Left cardiac atrium (tissue), 4 donors: ENCODE results near the gene PCGF1. TPM values are rescaled to one million over a fixed set of nuclear protein-coding genes. Genes with fewer than 3 reads are reported as not detected.
"Not testable (repeated sequence)": the region's sequence is repeated elsewhere in the genome, so short reads cannot be mapped to it uniquely, and the experiment has no call there.

Experiments
- ATAC-seq, 2 donors: fragments of 200-7000 bp; cut with Tn5 transposase; one replicate each; pipeline ENCODE4 v1.9.1; 2020; ENCODE audit warnings: mild to moderate bottlenecking in 2 of 2, moderate library complexity in 2 of 2
- DNase-seq: peaks from one replicate; pipeline ENCODE4 v3.0.0-alpha.2; 2020
- intact Hi-C, 2 donors: fragments of 100-400 bp; cut with DNase I; formaldehyde crosslinking; loops; one replicate each; pipeline versions ENCODE4 v1.14.1 to v1.15.1; 2022 to 2023
- total RNA-seq, 2 donors: library from RNA; stranded (reverse); fragmentation: NEBNext Ultra II Directional; extraction: Animal tissue kit (Norgen Biotek cat#: 25700); gene quantifications; one replicate each; pipeline ENCODE4 v1.2.1, GENCODE V29; 2021
- donor health status: DM: no; HTN: yes; CAD: no.
- donor health status: DM: no; HTN: yes; CAD: no; lungs with severe emphysema.
- donor health status: DM: yes; HTN: yes; CAD: no.
- donor health status: Dilated cardiomyopathy.

Gene PCGF1
- total RNA-seq, 2 donors from 2014 or later: 18.3 to 24.0 TPM

- no peak for DNase-seq
- intact Hi-C loops: no loop called here
- ATAC-seq: no peak
Measured at GRCh38 chr2:74461187-74462053, 46.1 kb downstream of the PCGF1 start.

- intact Hi-C loops: not testable (repeated sequence)
Measured at GRCh38 chr2:74460187-74460586, 47.3 kb downstream of the PCGF1 start.

GRCh38 chr2:74459503-74460118, 47.9 kb downstream of the PCGF1 start:
- intact Hi-C loops, DNase-seq, ATAC-seq: not testable (repeated sequence)

More at GRCh38 chr2:74460187-74460586, 47.3 kb downstream of the PCGF1 start:
- not testable (repeated sequence) for DNase-seq, ATAC-seq

DNA sequence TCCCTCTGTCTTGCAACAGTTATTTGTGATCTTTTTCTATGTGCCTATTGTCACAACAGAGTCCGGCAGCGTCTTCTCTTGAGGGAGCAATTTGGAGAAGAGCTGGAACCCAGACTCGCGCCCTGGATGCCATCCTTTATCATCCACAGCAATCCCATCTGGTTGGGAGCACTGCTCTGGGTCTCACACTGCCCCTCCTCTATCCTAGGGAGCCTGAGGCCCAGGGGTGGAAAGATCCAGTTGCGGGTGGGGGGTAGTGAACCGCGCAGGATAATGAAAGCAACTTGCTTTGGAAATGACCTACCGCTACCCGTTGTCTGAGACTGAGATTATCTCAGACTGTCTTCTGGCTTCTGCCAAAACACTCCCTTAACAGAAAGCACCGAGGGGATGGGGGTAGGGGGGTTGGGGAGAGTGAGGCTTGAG, 48.5 kb downstream of the PCGF1 start:
- ATAC-seq (no peak), DNase-seq (no peak)
- intact Hi-C loops: no loop called here

DNA sequence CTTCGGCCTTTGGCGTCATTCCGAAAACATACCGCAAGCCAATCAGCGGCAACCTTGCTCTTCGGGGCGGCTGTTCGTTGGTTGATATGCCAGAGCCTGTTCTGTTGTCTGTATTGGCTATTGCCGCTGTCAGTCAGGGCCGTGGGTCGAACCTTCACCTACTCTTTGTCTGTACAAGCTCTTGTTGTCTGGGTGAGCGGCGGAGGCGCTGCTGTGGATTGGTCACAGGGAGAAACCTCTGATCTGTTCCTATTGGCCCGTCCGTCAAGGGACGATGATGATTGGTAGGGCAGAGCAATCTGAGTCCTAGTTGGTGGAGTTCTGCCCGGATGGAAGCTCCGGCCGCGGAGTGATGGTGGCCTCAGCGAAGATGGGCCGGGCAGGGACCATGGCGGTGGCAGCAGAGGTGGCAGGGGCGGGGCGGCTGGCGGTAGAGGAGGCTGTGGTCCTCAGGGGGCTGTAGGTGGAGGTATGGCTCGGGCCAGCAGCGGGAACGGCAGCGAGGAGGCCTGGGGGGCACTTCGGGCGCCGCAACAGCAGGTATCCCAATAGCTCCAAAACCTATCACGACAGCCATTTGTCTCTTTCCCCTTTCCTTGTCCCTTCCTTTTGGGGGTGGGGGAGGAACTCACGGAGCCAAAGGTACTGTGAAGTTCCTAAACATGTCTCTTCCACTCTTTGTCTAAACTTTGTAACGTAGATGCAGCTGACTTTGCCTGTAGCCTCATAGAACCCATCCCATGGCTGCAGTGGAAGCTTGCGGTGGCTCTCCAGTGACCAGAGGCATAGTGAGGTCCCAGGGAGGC, 49.2 kb downstream of the PCGF1 start, which contains the start of gene WBP1:
WBP1 (plus strand) TSS at position 307 of the 806 bp plus-strand sequence; CDS start at position 472, 165 bp downstream.
- DNase-seq (peak; percentile 100), ATAC-seq (peak; percentile 93 to 94)
- intact Hi-C loops: no loop called here

DNA sequence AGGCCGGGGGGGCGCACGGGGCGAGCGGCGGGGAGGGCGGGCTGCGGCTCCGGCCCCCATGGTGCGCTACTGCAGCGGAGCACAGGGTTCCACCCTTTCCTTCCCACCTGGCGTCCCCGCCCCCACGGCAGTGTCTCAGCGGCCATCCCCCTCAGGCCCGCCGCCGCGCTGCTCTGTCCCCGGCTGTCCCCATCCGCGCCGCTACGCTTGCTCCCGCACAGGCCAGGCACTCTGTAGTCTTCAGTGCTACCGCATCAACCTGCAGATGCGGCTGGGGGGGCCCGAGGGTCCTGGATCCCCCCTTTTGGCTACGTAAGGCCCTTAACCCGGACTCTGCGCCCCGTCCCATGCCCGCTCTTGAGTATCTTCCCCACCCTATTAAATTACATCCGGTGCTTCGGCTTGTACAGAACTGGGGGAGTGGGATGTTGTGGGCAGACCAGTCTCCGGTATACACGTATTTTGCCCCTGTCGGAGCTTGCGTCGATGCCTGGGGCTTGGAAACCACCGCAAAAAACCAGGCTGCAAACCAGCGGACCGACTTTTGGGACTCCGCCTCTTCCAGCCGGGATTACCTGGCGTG, 49.9 kb downstream of the PCGF1 start:
- ATAC-seq (peak; percentile 36 to 42), DNase-seq (peak; percentile 69)
- intact Hi-C loops: no loop called here

- ATAC-seq (no peak), DNase-seq (no peak)
- intact Hi-C loops: no loop called here
Measured at GRCh38 chr2:74457129-74457548, 50.4 kb downstream of the PCGF1 start.

Other genes starting within 250 kb of the PCGF1 start
- gene SLC4A5, start 164.3 kb downstream of the PCGF1 start, total RNA-seq: 1 to 10 TPM; 1.2 to 1.7 TPM
- 100 to 1,000 TPM; 106 to 118 TPM for gene DCTN1, start 127.4 kb downstream of the PCGF1 start, total RNA-seq
- gene C2orf81, start 86.1 kb downstream of the PCGF1 start, total RNA-seq: under 1 TPM; 0.59 to 0.79 TPM
- 1 to 10 TPM; 4.1 to 5.5 TPM for gene WDR54, start 86.0 kb downstream of the PCGF1 start, total RNA-seq
- 10 to 100 TPM; 14.1 to 18.7 TPM for gene RTKN, start 65.8 kb downstream of the PCGF1 start, total RNA-seq
- gene INO80B, start 52.6 kb downstream of the PCGF1 start, total RNA-seq: 10 to 100 TPM; 21.1 to 22.1 TPM
- gene WBP1, start 49.3 kb downstream of the PCGF1 start, total RNA-seq: 10 to 100 TPM; 42.2 to 56.7 TPM
- gene MOGS, start 42.3 kb downstream of the PCGF1 start, total RNA-seq: 10 to 100 TPM; 25.3 to 32.7 TPM
- gene MRPL53, start 35.0 kb downstream of the PCGF1 start, total RNA-seq: 100 to 1,000 TPM; 110 to 127 TPM
- 1 to 10 TPM; 6.8 to 8.8 TPM for gene CCDC142, start 24.7 kb downstream of the PCGF1 start, total RNA-seq
- gene TTC31, start 24.6 kb downstream of the PCGF1 start, total RNA-seq: 10 to 100 TPM; 11.9 TPM
- gene LBX2, start 8.1 kb downstream of the PCGF1 start, total RNA-seq: 1 to 10 TPM in 1 of 2 donors, under 1 TPM in 1; 0.60 to 1.0 TPM
- not detected for gene TLX2, start 6.8 kb upstream of the PCGF1 start, total RNA-seq
- not detected for gene DQX1, start 18.5 kb upstream of the PCGF1 start, total RNA-seq
- 10 to 100 TPM; 62.2 to 78.3 TPM for gene AUP1, start 22.0 kb upstream of the PCGF1 start, total RNA-seq
- gene HTRA2, start 22.2 kb upstream of the PCGF1 start, total RNA-seq: 10 to 100 TPM; 28.7 to 29.3 TPM
- gene LOXL3, start 46.2 kb upstream of the PCGF1 start, total RNA-seq: 1 to 10 TPM; 4.1 to 8.4 TPM
- 10 to 100 TPM in 1 of 2 donors, 1 to 10 TPM in 1; 7.9 to 12.4 TPM for gene DOK1, start 47.0 kb upstream of the PCGF1 start, total RNA-seq
- under 1 TPM; 0.44 to 0.65 TPM for gene M1AP, start 140.6 kb upstream of the PCGF1 start, total RNA-seq
- gene SEMA4F, start 146.6 kb upstream of the PCGF1 start, total RNA-seq: 1 to 10 TPM; 3.4 to 6.1 TPM